Measurements from ENCODE around the gene VPS33A.
"Not testable (repeated sequence)": the region's sequence is repeated elsewhere in the genome, so short reads cannot be mapped to it uniquely, and the experiment has no call there.

The VPS33A gene

DNA sequence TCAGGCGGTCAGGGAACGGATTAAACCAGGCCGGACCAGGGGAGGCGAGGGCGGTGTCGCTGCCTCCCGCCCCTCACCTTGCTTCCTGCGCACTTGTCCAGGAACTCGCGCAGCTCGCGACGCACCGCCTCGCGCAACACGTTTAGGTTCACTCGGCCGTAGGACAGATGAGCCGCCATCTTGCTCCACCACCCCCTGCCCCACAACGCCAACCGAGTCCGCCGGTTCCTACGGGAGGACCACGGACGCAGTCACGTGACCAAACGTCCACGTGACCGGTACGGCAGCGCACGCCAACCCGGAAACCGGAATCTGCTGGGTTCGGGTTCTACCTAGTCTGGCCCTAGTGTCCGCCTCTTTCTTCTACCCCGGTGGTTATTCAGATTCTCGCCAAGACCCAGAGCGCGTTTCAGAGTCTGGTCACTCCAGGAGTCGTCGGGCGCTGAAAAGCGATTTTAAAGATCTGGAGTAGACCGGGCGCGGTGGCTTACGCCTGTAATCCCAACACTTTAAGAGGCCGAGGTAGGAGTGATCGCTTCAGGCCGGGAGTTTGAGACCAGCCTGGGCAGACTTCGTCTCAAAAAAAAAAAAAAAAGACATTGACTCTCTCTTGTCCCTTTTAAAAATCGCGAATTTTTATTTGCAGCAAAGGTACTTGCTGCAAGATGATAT is at the start of gene VPS33A:
TSS of gene VPS33A (minus strand) at position 265 of the 672 bp plus-strand sequence. CDS start at position 179, 86 bp downstream.
- peak; percentile 86 to 89 (median 88) for DNase-seq

DNA sequence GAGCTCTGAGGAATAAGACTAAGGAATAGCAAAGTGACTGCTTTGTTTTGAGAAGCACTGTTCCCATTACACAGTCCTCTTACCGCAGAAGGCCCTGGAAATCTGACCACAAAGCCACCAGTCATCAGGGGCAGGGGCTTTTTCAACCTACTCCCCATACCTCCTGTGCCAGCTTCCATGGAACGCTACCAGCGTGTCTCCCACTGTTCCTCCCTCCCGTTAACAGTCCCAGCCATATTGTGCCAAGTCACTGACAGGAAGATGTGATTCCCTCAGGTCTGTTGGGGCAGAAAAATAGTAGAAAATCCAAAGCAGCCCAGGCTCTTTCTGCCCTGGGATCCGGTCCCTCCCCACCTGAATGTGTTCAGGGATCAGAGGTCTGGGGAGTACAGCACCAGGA is 46.6 kb upstream of the VPS33A start:
- no peak for DNase-seq

DNA sequence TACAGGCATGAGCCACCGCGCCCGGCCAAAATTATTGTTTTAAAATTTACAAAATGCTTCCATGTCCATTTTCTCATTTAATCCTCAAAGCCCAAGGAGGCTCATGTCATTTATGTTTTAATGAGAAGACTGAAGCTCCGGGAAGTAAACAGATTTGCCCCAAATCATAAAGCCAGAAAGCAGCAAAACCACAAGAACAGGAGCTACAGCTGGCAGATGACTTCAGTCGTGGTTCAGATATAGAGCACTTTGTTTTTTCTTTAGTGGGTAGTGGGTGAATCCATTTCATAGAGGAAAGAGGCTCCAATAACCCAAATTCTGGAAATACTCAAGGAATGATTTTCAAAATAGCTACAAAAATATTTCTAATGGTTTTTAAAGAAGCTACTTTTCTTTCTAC is 45.4 kb upstream of the VPS33A start:
- DNase-seq, result no peak

DNA sequence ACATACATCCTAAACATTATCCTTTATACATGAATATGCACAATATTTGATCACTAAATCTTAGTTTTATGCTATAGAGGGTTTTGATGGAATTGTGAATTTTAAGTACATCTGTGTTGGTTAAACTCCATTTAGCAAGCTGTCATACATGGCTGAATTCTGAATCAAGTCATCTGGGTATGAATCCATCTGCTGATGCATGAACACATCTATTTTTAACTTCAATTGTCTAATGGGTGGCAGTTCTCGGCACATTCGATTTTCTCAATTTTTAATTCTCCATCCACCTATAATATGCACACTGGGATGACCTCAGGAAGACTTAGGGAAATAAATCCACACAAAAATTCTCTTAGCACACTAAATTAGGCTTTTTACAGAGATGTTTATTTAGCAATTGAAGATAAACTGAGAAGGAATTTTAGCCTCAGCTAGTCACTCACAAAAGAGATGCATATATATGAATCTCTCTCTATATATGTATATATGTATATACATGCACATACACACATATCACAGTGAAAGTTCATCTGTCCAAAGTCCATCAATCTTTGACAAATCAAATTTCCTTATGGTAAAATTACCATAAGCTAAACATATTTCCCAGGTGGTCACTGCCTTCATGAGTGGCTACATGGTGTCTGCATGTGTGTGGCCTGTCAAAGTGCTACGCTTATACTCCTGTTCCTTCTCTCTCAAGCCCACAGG is 44.5 kb upstream of the VPS33A start:
- no peak for DNase-seq

DNA sequence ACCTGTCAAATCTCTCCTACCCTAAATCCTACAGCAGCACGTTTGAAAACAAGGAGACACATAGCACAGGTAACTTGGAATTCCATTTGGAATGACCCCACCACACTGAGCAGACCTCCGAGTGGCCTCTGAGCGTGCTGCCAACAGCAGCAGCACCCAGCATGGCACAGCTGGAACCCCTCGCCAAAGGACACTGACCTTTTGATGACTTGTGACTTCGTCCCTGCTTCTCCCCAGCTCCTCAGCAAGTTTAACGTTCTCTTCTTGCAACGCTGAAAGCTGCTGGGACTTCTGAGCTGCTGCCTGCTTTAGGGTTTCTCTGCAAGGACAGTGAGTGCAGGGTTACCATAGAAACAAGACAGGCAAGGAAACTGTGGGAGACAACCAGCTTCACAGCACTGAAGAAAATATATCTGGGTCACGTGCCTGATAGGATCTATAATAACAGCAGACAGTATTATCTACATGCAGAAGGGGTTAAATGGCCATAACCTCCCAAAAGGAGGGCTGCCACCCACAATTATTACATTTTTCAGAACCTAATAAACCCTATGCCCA is 43.3 kb upstream of the VPS33A start:
- DNase-seq, result no peak

DNA sequence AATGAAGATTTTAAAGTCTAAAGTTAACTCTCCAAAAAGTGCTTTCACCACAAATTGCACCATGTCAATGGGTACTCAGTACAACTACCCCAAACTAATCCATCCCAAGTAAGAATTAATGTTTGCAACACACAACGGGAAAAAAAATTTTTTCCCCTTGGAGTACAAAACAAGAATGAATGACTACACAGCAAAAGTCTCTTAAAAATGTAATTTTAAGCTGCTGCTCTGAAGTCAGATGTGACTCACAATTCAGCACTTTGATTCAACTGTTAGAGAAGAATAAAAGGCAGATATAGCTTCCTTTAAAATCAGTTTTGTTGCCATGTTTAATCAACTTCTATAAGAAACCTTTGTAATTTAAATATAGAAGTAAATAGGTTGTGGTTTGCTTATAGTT is 42.5 kb upstream of the VPS33A start:
- no peak for DNase-seq

DNA sequence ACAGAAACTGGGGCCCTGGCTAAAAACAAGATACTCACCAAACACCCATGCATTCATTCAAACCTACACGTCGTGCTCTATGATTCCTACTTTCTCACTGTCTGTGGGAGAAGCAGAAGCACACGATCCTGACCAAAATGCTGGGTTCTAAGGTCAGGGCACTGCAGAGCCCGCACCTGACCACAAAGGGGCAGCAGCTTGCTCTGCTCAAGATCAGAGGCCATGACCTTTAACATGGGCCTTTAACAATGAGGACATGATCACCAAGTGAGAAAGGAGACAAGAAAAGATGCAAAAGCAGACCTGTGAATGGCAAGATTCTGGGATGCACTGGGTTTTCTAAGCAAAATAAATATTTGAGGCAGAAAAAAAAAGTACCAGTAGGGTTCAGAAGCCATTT is 40.1 kb upstream of the VPS33A start:
- DNase-seq, result no peak

DNA sequence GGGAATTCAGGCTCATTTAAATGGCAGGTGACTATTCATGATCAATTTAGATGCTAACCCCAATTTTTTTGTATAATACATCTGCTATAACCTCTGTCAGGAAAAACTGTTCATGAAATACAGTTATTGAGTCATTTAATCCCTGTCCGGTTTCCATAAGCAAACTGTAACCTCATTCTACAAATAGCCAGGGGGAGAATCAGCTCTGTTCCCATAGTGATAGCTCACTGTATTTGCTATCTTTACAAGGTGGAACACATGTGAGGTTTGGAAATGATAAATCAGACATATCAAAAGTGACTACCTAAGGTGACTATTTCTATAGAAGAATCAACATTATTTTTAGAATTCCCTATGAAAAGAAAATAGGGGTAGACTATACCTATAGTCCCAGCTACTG is 38.6 kb upstream of the VPS33A start:
- no peak for DNase-seq

DNA sequence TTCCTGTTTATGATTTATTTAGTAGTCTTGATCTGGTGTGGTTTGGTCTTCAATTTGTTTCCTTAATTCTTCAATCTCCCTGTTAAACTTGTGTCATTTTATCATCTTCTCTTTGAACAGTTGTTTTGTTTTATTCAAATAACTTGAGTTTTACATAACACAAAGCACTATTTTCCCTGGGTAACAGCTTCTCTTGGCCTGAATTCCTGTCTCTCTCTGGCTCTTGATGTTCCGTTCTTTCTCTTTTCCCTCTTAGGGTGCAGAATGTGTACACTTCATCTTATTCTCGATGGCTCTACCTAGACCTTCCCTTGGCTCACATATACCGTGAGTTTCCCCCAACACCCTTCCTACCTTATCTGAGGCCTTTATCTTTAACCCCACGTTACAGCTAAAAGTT is 36.8 kb upstream of the VPS33A start:
- DNase-seq, result no peak

DNA sequence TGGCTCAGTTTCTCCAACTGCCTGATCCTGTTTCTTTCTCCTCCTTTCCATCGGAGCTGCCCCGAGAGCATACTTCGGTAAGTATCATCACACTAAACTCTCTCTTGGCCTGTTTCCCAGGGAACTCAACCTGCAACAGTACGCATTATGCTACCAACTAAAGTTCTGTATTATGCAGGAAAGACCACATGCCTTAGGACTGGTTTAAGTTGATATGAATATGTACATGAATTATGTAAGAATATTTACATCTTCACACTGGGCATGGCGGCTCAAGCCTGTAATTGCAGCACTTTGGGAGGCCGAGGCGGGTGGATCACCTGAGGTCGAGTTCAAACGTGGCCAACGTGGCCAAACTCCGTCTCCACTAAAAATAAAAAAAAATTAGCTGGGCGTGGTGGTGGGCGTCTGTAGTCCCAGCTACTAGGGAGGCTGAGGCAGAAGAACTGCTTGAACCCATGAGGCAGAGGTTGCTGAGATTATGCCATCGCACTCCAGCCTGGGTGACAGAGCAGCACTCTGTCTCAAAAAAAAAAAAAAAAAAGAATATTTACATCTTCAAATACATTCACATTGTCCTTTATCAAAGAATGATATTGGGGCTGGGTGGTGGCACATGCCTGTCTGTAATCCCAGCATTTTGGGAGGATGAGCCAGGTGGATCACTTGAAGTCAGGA is 31.9 kb upstream of the VPS33A start:
- DNase-seq, result no peak

DNA sequence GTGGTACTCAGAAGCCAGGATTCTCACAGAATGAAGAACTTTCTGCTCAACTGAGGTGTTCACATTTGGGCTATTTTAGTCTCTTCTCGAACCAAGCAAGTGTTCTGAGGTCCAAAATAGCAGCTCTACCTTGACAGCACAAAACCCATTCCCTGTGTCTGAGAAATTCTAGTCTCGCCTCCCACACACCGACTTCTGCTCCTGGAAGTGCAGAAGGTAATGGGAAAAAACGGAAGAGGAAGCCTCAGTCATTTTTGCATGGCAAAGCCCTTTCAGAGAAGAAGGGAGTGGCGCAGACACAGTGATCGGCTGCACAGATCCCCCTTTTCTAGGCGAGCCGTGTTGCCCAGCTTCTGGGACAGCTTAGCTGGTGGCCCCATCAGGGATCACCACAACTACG is 31.2 kb upstream of the VPS33A start:
- DNase-seq, result no peak

DNA sequence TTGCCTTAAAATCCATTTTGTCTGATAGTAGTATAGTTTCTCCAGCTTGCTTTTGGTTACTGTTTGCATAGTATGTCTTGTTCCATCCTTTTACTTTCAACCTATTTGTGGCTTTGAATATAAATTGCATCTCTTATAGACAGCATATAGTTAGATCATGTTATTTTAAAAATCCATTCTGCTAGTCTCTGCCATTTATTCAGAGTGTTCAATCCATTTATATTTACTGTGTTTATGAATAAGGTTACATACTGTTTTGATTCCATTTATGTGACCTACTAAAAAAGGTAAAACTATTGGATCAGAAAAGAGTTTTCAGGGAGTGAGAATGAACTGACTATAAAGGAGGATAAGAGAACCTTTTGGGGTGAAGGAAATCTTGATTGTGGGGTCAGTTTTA is 29.6 kb upstream of the VPS33A start:
- no peak for DNase-seq

DNA sequence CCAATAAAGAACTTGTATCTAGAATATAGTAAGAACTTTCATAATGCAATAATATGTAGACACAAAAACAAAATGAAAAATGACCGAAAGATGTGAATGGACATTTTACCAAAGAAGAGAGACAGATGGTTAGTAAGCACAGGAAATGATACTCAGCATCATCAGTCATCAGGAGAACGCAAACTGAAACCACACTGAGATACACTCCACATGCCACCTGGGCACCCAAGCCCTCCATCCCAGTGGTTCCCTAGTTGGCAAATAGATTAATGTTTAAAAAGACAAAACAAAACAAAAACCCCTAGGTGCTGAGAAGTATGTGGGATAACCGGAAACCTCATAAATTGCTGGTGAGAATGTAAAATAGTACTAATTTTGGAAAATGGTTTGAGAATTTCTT is 26.8 kb upstream of the VPS33A start:
- no peak for DNase-seq

DNA sequence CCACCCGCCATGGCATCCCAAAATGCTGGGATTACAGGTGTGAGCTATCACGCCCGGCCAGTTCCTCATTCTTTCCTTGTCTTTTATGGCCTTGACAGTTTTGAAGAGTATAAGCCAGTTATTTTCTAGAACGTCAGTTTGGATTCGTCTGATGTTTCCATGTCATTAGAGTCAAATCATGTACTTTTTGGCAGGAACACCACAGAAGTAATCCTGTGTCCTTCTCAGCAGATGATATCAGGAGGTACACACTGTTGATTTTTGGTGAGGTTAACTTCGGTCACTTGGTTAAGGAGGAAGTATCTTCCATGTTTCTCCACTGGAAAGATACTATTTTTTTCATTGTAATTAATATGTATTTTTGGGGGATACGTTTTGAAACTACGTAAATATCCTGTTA is 25.1 kb upstream of the VPS33A start:
- DNase-seq, result no peak

DNA sequence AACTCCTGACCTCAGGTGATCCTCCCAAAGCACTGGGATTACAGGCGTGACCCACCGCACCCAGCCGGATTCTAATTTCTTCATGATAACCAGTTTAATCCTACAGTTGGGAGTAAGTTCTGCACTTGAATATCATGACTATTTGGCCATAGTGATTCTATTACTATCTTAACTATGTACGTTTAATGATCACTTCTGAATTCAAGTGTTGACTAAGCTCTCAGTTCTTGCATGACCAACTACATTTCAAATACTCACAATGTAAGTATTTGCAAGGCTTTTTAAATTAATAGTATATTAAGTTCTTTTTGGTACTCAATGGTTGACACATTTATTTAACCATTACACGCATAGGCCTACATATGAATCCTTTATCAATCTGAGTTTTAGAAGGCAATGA is 17.4 kb upstream of the VPS33A start:
- no peak for DNase-seq

DNA sequence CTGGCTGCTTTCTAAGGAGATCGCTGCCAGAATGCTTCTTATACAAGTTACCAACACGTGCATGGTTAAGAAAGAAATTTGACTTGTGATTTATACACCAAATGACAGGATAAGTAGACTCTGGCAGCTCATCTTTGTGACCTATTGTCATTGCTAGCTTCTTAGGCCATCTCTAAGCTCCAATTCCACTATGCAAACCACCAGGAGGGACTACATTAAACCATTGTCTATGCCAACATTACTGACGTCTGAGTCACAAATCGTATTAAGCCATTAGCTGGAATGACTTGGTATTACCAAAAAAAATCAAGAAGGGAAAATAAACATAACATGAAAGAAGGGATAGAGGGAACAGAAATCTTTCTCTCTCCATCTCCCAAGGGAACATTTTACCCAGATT is 15.8 kb upstream of the VPS33A start:
- no peak for DNase-seq

DNA sequence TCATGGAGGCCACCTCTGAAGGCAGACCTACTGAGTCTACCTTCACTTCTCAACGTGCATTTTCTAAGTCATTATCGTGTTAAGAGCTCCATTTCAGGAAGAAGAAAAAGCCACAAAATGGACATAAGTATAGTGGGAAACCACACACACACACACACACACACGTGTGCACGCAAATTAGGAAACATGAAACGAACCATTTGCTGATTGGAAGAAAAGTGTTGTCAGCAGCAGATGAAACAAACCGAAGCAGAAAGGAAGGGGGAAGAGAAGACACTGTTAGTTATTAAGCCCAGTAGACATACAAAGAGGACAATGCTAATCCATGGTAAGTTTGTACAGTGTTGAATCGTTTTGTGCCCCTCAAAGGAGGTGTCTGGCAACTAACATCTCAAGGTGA is 9.9 kb upstream of the VPS33A start:
- DNase-seq, result no peak

DNA sequence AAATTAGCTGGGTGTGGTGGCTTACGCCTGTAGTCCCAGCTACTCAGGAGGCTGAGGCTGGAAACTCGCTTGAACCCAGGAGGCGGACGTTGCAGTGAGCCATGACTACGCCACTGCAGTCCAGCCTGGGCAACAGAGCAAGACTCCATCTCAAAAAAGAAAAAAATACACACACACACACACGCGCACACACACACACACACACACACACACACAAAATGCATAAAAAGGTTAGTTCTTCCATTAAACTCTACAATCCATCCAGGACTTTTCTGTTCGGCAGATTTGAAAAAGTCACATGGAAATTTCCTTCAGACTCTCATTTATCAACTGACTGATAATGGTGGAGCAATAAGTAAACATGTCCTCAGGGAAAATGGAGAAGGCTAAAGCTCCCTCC is 9.2 kb upstream of the VPS33A start:
- DNase-seq, result no peak

DNA sequence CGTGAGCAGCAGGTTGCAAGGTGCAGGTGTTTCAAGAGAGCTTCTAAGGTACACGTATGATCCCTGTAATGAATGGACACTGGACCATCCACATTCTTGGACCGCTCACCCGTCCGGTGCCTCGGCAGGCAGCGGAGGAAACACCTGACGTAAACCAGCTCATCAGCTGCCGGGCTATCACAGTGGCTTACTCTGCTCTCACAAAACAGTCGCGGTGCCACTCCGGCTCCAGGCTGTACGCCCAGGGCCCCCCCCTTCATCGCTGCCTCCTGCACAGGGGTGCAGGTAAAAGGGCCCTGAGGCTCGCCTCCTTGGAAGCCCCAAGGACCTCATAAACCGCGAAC is 436 bp downstream of the VPS33A start:
- DNase-seq, result peak in 2 of 4 experiments; percentile 55 to 68

DNA sequence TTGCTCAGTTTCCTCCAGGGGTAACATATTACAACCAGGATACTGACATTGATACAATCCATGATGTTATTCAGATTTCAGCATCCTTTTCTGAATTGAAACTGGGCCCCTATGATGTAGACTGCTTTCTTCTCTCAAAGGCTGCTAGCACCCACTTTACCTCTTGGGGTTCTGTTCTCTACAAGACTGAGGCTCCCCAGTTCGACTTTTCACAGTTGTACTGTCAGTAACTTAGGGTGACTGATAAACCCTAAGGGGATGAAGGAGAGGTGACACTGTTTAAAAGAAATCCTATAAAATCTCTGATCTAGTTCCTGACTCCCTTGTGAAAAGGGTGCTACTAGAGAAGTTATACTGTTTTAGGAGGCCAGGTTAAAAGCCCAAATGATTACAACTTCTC is 818 bp downstream of the VPS33A start:
- DNase-seq, result no peak

DNA sequence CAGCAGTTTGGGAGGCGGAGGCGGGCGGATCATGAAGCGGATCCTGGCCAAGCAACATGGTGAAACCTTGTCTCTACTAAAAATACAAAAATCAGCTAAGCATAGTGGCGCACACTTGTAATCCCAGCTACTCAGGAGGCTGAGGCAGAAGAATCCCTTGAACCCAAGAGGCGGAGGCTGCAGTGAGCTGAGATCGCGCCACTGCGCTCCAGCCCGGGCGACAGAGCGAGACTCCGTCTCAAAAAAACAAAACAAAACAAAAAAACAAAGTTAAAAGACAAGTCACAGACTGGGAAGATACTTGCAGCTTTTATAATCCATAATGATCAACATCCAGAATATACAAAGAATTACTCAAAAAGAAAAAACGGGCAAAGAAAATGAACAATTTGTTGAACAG is 5.6 kb downstream of the VPS33A start:
- not testable (repeated sequence) for DNase-seq

DNA sequence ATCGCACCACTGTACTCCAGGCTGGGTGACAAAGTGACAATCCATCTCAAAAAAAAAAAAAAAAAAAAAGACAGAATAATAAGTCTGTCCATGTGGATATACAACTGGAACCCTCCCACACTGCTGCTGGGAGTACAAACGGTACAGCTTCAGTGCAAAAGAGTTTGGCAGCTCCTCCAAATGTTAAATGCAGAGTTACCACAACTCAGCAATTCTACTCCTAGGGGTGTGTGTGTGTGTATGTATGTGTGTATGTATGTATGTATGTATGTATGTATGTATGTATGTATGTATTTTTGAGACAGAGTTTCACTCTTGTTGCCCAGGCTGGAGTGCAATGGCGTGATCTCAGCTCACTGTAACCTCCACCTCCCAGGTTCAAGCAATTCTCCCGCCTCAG is 7.4 kb downstream of the VPS33A start:
- not testable (repeated sequence) for DNase-seq

DNA sequence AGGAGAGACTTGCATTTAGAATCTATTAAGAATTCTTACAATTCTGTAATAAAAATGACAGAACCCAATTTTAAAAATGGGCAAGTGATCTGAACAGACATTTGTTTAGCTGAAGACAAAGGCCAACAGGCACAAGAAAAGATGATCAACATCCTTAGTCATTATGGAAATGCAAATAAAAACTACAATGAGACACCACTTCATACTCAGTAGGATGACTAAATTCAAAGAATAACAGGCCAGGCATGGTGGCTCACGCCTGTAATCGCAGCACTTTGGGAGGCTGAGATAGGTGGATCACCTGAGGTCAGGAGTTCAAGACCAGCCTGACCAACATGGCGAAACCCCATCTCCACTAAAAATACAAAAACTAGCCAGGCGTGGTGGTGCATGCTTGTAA is 7.8 kb downstream of the VPS33A start:
- not testable (repeated sequence) for DNase-seq

DNA sequence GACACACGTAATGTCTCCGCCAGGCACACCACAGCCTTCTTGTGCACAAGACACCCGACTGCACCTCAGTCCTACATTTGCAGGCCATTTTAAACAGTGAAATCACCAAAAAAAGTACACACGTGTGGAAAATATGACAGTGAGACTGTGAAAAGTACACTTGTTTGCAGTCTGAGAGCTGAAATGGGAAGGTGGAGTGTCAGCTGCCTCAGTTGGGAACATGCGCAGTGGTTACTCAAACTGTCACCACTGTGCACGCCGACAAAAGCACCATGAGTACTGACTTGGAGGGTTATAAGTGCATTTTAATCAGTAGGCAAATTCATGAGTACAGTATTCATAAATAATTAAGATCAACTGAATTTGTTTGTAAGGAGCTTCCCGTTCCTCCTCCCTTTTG is 15.8 kb downstream of the VPS33A start:
- DNase-seq, result no peak

Measured in activated naive CD4-positive, alpha-beta T cell (primary cell).